GM06990 (cell line): ENCODE results near the gene C14orf180.

Source experiments
- DNase-seq: peaks from one replicate; pipeline ENCODE4 v3.0.0-alpha.2; 2011; ENCODE audit not compliant: insufficient read length; ENCODE audit errors: extremely low read depth
- H3K27me3 ChIP-seq: replicated peaks from 2 replicates; pipeline ENCODE4 v1.6.0; 2011; ENCODE audit warnings: low read length; ENCODE audit not compliant: control insufficient read depth, insufficient read depth
- H3K36me3 ChIP-seq: 2 replicates; pipeline ENCODE4 v1.5.1; 2011; ENCODE audit warnings: low read length; ENCODE audit not compliant: control insufficient read depth, insufficient read depth
- H3K4me3 ChIP-seq: replicated peaks from 2 replicates; pipeline ENCODE4 v1.5.1; 2011; ENCODE audit warnings: low read depth, mild to moderate bottlenecking, control low read depth, low read length
- TF ChIP-seq, protein P1 (sequence below): IDR thresholded peaks from 2 replicates; pipeline ENCODE4 v1.5.1; 2011; ENCODE audit warnings: low read length, control low read depth, mild to moderate bottlenecking, inconsistent platforms; ENCODE audit not compliant: insufficient read depth, poor library complexity, severe bottlenecking

C14orf180 gene

DNA sequence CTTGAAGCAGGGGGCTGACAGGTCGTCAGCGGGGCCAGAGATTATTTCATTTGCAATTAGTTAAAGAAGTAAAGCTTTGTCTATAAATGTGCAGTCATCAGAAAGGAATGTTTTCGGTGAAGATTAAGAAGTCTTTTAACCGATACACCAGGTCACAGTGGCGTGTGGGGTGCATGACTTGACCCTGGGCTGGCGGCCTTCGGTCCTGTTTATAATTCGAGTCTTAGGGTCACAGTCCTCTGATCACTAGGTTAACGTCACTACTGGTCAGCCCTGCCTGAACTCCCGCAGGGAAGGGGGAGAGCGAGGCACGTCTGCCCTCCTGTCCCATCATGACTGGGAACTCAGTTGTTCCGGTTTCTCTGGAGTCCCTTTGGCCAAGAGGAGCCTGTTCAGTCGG is 5.0 kb upstream of the C14orf180 start:
- Histone ChIP-seq H3K27me3 (no peaks in the 10 kb centered on the region; the same call in 1 of the 2 replicates), H3K36me3 (no peaks in the 10 kb centered on the region), H3K4me3 (no peak overlapping the region)
- DNase-seq, result no peak
- TF ChIP-seq, protein P1, sequence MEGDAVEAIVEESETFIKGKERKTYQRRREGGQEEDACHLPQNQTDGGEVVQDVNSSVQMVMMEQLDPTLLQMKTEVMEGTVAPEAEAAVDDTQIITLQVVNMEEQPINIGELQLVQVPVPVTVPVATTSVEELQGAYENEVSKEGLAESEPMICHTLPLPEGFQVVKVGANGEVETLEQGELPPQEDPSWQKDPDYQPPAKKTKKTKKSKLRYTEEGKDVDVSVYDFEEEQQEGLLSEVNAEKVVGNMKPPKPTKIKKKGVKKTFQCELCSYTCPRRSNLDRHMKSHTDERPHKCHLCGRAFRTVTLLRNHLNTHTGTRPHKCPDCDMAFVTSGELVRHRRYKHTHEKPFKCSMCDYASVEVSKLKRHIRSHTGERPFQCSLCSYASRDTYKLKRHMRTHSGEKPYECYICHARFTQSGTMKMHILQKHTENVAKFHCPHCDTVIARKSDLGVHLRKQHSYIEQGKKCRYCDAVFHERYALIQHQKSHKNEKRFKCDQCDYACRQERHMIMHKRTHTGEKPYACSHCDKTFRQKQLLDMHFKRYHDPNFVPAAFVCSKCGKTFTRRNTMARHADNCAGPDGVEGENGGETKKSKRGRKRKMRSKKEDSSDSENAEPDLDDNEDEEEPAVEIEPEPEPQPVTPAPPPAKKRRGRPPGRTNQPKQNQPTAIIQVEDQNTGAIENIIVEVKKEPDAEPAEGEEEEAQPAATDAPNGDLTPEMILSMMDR, result no peak

GRCh38 chr14:104574978-104575583 is 4.5 kb upstream of the C14orf180 start:
- TF ChIP-seq, protein P1, result no peak
- no peaks in the 10 kb centered on the region; the same call in 1 of the 2 replicates for H3K27me3 ChIP-seq
- no peak for DNase-seq
- no peaks in the 10 kb centered on the region for H3K36me3 ChIP-seq
- H3K4me3 ChIP-seq, result no peak overlapping the region

- H3K27me3 ChIP-seq, result no peaks in the 10 kb centered on the region; the same call in 1 of the 2 replicates
- no peak overlapping the region for H3K4me3 ChIP-seq
- no peak for DNase-seq
- H3K36me3 ChIP-seq, result no peaks in the 10 kb centered on the region
- TF ChIP-seq, protein P1, result no peak
Measured at GRCh38 chr14:104576232-104576969, 3.2 kb upstream of the C14orf180 start.

DNA sequence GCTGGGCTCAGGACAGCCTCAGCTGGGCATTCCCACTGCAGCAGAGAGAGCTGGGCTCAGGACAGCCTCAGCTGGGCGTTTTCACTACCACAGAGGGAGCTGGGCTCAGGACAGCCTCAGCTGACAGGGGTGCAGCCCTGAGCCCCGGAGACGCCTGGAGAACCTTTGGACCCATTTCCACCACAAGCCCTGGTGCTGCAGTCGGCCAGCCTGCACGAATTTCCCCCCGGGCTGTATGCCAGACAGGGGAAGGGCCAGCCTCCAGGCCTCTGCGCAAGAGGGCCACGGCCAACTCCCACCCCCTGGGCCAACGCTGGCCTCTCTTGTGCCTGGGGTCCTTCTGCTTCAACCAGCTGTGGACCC is 2.6 kb upstream of the C14orf180 start:
- TF ChIP-seq, protein P1, result no peak
- no peak for DNase-seq
- H3K4me3 ChIP-seq, result no peak overlapping the region
- no peaks in the 10 kb centered on the region; the same call in 1 of the 2 replicates for H3K27me3 ChIP-seq
- H3K36me3 ChIP-seq, result no peaks in the 10 kb centered on the region

DNA sequence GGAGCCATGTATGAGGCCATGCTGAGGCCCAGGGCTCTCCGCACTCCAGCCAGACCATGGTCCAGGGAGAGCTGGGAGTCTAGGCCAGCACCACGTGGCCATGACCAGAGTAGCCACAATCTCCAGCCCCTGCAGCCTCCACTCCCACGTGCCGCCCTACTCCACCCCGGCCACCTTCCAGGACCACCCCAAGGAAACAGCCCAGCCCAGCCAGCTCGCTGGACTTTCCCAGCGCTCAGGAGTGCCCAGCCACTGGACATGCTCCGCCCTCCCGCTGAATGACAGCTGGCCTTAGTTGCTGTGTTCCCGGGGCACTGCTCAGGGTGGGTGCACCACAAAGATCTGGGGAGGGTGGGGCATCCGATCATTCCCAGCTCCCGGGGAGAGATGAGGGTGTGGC is 2.1 kb upstream of the C14orf180 start:
- no peak for DNase-seq
- Histone ChIP-seq H3K4me3 (no peak overlapping the region), H3K36me3 (no peaks in the 10 kb centered on the region), H3K27me3 (no peaks in the 10 kb centered on the region; the same call in 1 of the 2 replicates)
- TF ChIP-seq, protein P1, result no peak
